Sigmoid colon (tissue), 7 donors: ENCODE results near the gene NMRK2. TPM values are rescaled to one million over a fixed set of nuclear protein-coding genes. Genes with fewer than 3 reads are reported as not detected.
"Not testable (repeated sequence)": the region's sequence is repeated elsewhere in the genome, so short reads cannot be mapped to it uniquely, and the experiment has no call there.

Experiments used
- DNase-seq: peaks from one replicate; pipeline ENCODE4 v3.0.0-alpha.2; 2019
- H3K27ac ChIP-seq, 4 donors: fragments of 200-600 bp; sonication (generic); one replicate each; pipeline ENCODE4 v1.5.1; 2016 to 2019; ENCODE audit warnings: mild to moderate bottlenecking in 1 of 4
- H3K27me3 ChIP-seq, 3 donors: fragments of 200-600 bp; sonication (generic); one replicate each; pipeline ENCODE4 v1.5.1; 2019; ENCODE audit warnings: mild to moderate bottlenecking in 1 of 3
- H3K36me3 ChIP-seq, 4 donors: fragments of 200-600 bp; sonication (generic); one replicate each; pipeline ENCODE4 v1.5.1; 2016 to 2019
- H3K4me1 ChIP-seq, 4 donors: fragments of 200-600 bp; sonication (generic); one replicate each; pipeline ENCODE4 v1.5.1; 2017 to 2019
- H3K4me3 ChIP-seq, 4 donors: fragments of 200-600 bp; sonication (generic); one replicate each; pipeline ENCODE4 v1.5.1; 2017 to 2019; ENCODE audit warnings: mild to moderate bottlenecking in 2 of 4, moderate library complexity in 1 of 4
- H3K9me3 ChIP-seq, 4 donors: fragments of 200-600 bp in 3 of 4; sonication (generic) in 3 of 4; one replicate each; pipeline versions ENCODE4 v1.5.1 to v1.6.1; 2013 to 2019
- EP300 ChIP-seq, 4 donors: sonication (generic); formaldehyde crosslinking; IDR thresholded peaks; one replicate each; pipeline ENCODE4 v1.6.1; 2017; ENCODE audit warnings: antibody characterized with exemption in 4 of 4
- POLR2A ChIP-seq, 2 donors: fragments of 450-650 bp; IDR thresholded peaks; one replicate each; pipeline ENCODE4 v1.6.1; 2016; ENCODE audit warnings: antibody characterized with exemption in 2 of 2, mild to moderate bottlenecking in 2 of 2, moderate library complexity in 2 of 2
- POLR2AphosphoS5 ChIP-seq, 4 donors: sonication (generic); formaldehyde crosslinking; IDR thresholded peaks; one replicate each; pipeline ENCODE4 v1.6.1; 2017; ENCODE audit warnings: antibody characterized with exemption in 4 of 4
- WGBS, 2 donors: extraction: QIAGEN DNeasy Blood & Tissue Kit; methylation state at CpG; one replicate each; pipeline ENCODE4 v1.1.7; 2013; 5-methylcytosine and 5-hydroxymethylcytosine counted together
- intact Hi-C: fragments of 100-400 bp; cut with DNase I; formaldehyde crosslinking; loops from one replicate; pipeline ENCODE4 v1.15.1; 2023
- polyA plus RNA-seq, 3 donors: library from polyadenylated mRNA; stranded (reverse); fragments of 200-250 nt; gene quantifications; one replicate each; pipeline ENCODE4 v1.2.3, GENCODE V29; 2013
- total RNA-seq, 4 donors: library from RNA; depleted of rRNA; stranded (reverse); fragments of >200 nt; gene quantifications; one replicate each; pipeline ENCODE4 v1.1.0, GENCODE V29; 2016
- TF ChIP-seq, protein P1 (sequence below), 4 experiments: fragments of 450-650 bp in 3 of 4; fragments of 200-600 bp in 1 of 4; IDR thresholded peaks; one replicate each; pipeline ENCODE4 v1.5.1; 2016 to 2019; ENCODE audit warnings: antibody characterized with exemption in 4 of 4, mild to moderate bottlenecking in 3 of 4, moderate library complexity in 2 of 4
- donor health status: healthy with polysubstance abuse.
- donor health status: Bipolar disorder and iron deficiency.
- donor health status: healthy.

NMRK2 gene
- total and polyA plus RNA-seq, 7 donors, result 0.19 to 2.4 (median 0.70) TPM; not detected in 3

DNA sequence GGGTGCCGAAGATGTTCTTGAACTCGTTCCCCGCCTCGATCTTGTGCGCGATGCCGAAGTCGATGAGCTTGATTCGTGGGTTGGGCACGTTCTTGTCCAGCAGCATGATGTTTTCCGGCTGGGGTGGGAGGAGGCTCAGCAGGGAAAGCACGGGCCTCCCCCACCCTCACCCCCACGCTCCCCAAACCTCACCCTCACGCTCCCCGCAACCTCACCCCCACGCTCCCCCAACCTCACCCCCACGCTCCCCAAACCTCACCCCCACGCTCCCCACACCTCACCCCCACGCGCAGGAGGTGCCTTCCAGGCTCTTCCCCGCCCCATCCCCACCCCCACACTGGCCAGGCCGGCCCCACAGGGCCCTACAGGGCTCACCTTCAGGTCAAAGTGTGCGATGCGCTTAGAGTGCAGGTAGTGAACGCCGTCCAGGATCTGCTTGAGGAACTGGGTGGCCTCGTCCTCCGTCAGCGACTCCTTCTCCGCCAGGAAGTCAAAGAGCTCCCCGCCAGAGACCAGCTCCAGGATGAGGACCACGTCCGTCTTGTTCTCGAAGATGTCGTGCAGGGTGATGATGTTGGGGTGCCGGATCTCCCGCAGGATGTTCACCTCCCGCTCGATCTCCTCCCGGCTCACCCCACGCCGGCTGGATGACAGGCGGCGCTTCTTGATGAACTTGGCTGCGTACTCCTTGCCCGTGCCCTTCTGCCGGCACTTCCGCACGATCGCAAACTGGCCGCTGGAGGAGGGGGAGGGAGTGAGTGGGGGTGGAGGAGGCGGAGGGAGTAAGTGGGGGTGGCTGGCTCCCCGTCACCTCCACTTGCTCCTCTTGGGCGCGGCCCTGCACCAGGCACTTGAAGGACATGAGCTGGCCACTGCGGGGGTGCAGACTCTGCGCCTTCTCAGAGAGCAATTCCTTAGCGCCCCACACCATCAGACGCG is 31.7 kb downstream of the NMRK2 start:
- DNase-seq, result peak; percentile 74
- Histone ChIP-seq H3K36me3 (peaks cover 39 to 89% (median 58%) of the 10 kb centered on the region in 4 donors), H3K4me3 (no peak overlapping the region), H3K27ac (peak overlapping the region; percentile 41 to 100 (median 100)), H3K9me3 (no peaks in the 10 kb centered on the region), H3K4me1 (peaks cover 0 to 51% (median 47%) of the 10 kb centered on the region in 4 donors), H3K27me3 (no peaks in the 10 kb centered on the region)
- TF ChIP-seq, protein P1, sequence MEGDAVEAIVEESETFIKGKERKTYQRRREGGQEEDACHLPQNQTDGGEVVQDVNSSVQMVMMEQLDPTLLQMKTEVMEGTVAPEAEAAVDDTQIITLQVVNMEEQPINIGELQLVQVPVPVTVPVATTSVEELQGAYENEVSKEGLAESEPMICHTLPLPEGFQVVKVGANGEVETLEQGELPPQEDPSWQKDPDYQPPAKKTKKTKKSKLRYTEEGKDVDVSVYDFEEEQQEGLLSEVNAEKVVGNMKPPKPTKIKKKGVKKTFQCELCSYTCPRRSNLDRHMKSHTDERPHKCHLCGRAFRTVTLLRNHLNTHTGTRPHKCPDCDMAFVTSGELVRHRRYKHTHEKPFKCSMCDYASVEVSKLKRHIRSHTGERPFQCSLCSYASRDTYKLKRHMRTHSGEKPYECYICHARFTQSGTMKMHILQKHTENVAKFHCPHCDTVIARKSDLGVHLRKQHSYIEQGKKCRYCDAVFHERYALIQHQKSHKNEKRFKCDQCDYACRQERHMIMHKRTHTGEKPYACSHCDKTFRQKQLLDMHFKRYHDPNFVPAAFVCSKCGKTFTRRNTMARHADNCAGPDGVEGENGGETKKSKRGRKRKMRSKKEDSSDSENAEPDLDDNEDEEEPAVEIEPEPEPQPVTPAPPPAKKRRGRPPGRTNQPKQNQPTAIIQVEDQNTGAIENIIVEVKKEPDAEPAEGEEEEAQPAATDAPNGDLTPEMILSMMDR (IDR thresholded peaks at IDR 0.05), result no peak
- TF ChIP-seq POLR2AphosphoS5 (IDR thresholded peaks at IDR 0.05) (peak in 2 of 4 donors; percentile 11 to 48), EP300 (IDR thresholded peaks at IDR 0.05) (no peak)
- 93 to 94% methylated on average over 60 of the region's 60 CpGs for WGBS, 2 donors
- intact Hi-C loops, result loop anchor here (5.0 to 10.0 kb wide), 3 partner anchors 270 to 680 kb away; partner anchors contain the start of gene HDGFL2

DNA sequence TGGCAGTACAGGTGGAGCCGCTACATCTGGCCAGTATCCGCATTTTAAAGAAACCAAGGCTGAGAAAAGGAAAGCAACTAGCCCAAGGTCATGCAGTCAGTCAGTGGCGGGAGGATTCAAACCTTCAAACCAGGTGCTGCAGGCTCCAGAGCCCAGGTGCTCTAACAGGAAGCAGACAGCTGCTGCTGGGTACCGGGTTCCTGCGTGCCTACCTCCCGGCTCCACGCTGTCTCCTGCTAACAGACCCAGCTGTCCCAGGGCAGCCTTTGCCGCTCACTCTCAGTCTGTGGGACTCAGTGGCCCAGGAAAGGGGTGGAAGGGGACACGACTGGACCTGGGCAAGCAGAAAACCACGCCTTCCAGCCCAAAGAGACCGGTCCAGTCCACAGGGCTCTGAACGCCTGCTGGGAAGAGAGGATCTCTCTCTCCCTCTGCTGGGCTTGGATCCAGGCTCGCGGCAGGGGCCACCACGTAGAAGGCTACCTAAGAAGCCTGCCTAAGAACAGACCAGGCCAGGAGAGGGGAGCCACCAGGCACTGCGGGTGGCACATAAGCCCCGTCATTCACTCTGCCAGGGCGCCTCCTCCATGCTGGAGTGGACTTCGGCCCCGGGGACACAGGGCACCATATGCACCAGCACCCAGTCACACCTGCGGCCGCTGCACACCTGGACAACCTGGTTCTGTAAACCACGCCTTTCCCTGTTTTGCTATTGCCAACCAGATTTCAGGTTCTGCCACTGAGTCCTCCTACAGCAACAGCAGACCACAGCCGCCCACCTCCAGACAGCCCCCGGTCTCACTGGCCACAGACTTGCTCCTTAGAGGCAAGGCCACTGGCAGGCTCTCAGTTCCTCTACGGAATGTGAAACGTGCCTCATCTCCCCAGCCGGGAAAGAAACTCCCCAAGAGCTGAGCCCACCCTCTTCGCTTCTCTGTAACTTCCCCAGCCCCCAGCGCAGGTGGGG is 33.5 kb downstream of the NMRK2 start:
- Histone ChIP-seq H3K4me3 (peak overlapping the region in 3 of 4 donors; percentile 12 to 28 (median 24)), H3K27ac (peak overlapping the region; percentile 100), H3K4me1 (peaks cover 0 to 61% (median 54%) of the 10 kb centered on the region in 4 donors), H3K27me3 (no peaks in the 10 kb centered on the region), H3K36me3 (peaks cover 21 to 71% (median 40%) of the 10 kb centered on the region in 4 donors), H3K9me3 (no peaks in the 10 kb centered on the region)
- WGBS, 2 donors, result 23 to 70% methylated on average over 30 of the region's 30 CpGs
- no peak for TF ChIP-seq EP300 (IDR thresholded peaks at IDR 0.05)
- TF ChIP-seq POLR2AphosphoS5 (IDR thresholded peaks at IDR 0.05), result no peak
- no peak for TF ChIP-seq POLR2A (IDR thresholded peaks at IDR 0.05)
- TF ChIP-seq, protein P1 (IDR thresholded peaks at IDR 0.05), result no peak
- intact Hi-C loops, result loop anchor here (5.0 to 10.0 kb wide), 3 partner anchors 272 to 678 kb away; partner anchors contain the start of gene HDGFL2
- DNase-seq, result peak; percentile 80

DNA sequence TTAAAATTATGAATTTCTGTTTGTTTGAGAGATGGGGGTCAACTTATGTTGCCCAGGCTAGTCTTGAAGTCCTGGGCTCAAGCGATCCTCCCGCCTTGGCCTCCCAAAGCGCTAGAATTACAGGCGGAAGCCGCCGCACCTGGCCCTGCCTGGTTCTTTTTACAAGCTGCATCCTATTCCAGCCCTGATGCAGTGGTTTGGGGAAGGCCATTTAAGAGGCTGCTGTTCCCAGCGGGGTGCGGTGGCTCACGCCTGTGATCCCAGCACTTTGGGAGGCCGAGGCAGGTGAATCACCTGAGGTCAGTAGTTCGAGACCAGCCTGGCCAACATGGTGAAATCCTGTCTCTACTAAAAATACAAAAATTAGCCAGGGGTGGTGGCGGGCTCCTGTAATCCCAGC is 35.1 kb downstream of the NMRK2 start:
- Histone ChIP-seq H3K4me1 (peaks cover 0 to 65% (median 55%) of the 10 kb centered on the region in 4 donors), H3K27ac (peak overlapping the region; percentile 100), H3K36me3 (peaks cover 8 to 54% (median 25%) of the 10 kb centered on the region in 4 donors), H3K4me3 (peak overlapping the region in 3 of 4 donors; percentile 8 to 28 (median 21))
- intact Hi-C loops, result loop anchor here (5.0 to 10.0 kb wide), 3 partner anchors 273 to 677 kb away; partner anchors contain the start of gene HDGFL2
- not testable (repeated sequence) for H3K27me3 ChIP-seq, H3K9me3 ChIP-seq
- peak; percentile 70 for DNase-seq
- 88 to 92% methylated on average over 12 of the region's 12 CpGs for WGBS, 2 donors
- peak in 1 of 4 donors; percentile 15 for TF ChIP-seq POLR2AphosphoS5 (IDR thresholded peaks at IDR 0.05)

DNA sequence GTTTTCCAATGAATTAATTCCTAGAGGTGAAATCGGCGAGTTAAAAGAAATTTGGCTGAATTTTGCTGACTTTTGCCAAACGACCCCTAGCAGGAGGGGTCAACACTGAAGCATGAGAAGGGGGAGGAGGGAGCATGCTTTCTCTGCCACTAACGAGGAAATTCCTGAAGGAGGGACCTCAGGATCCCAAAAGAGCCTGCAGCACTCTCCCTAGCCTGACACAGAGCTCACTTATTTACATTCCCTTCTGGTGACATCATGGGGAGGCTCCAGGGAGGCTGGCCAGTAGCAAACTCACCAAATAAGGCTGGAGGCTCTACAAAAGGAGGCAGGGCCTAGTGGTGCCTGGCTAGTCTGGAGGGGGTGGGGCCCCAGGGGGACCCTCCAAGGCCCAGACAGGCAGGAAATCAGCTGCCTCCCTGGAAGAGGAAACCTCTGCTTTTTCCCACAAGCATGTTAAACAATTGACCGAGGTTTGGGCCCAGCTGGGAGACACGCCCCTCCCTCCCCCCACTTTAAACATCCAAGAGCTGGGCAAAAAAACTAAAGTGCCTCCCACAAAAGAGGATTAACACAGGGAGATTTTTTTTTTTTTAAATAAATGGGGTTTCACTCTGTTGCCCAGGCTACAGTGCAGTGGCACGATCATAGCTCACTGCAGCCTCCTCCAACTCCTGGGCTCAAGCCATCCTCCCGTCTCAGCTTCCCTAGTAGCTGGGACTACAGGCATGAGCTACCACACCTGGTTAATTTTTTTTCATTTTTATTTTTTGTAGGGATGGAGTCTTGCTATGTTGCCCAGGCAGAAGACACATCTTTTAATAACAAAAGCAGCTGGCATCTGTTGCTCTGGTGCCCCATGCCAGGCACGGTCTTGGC is 35.9 kb downstream of the NMRK2 start:
- peak in 2 of 4 donors; percentile 87 to 93 for TF ChIP-seq EP300 (IDR thresholded peaks at IDR 0.05)
- TF ChIP-seq, protein P1 (IDR thresholded peaks at IDR 0.05), result no peak
- peak; percentile 7 to 26 for TF ChIP-seq POLR2A (IDR thresholded peaks at IDR 0.05)
- TF ChIP-seq POLR2AphosphoS5 (IDR thresholded peaks at IDR 0.05), result peak; percentile 74 to 96 (median 77)
- peak overlapping the region in 3 of 4 donors; percentile 95 to 98 (median 97) for H3K4me3 ChIP-seq

More for the DNA sequence above, 35.9 kb downstream of the NMRK2 start:
- Histone ChIP-seq H3K36me3 (peaks cover 0 to 46% (median 17%) of the 10 kb centered on the region in 4 donors), H3K27me3 (no peaks in the 10 kb centered on the region), H3K4me1 (peaks cover 0 to 65% (median 55%) of the 10 kb centered on the region in 4 donors), H3K27ac (peak overlapping the region; percentile 100), H3K9me3 (no peaks in the 10 kb centered on the region)
- WGBS, 2 donors, result 48 to 54% methylated on average over 9 of the region's 9 CpGs
- DNase-seq, result peak; percentile 98
- intact Hi-C loops, result loop anchor here (5.0 to 10.0 kb wide), 3 partner anchors 274 to 676 kb away; partner anchors contain the start of gene HDGFL2
